Hypothalamus (tissue), 51 donors: ENCODE results near the gene PIK3C2G.

Source experiments
- DNase-seq, 51 donors: peaks; one replicate each; lab custom pipeline; 2025; lab: John Stamatoyannopoulos, UW

The PIK3C2G gene

DNA sequence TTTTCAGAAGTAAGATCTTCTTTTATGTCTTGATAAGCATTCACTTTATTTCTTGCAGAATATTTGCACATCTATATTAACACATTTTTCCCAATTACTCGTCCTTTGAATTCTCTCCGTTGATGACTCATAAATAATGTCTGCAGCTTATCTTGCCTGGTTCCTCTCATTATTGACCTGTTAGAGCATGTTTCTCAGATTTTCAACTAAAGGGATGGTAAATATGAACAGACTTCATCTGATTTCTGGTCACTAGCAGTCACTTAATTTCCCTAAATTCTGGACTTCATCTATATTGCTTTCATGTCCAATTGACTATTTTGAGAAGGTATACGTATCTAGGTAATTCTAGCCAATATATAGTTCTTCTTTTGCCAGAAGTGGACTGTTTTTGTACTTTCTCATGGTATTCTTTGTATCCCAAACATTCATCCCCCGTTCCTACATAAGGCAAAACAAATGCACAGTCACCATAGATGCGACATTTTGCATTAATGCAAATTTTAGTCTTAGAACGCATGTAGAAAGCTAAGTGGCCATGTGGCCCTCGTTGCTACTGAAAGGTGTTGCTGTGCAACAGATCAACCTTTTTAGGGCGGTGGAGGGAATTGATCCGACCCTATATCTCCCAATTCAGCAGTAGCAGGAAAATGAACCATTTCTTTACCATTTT is 6.2 kb downstream of the PIK3C2G start:
- DNase-seq: no peak

- no peak for DNase-seq
Observed at GRCh38 chr12:18270958-18271460, 9.7 kb downstream of the PIK3C2G start.

- DNase-seq: no peak
Observed at GRCh38 chr12:18275981-18276380, 14.7 kb downstream of the PIK3C2G start.

- DNase-seq: no peak
Observed at GRCh38 chr12:18277196-18277595, 15.9 kb downstream of the PIK3C2G start.

GRCh38 chr12:18280728-18281127 is 19.4 kb downstream of the PIK3C2G start:
- DNase-seq: no peak

DNA sequence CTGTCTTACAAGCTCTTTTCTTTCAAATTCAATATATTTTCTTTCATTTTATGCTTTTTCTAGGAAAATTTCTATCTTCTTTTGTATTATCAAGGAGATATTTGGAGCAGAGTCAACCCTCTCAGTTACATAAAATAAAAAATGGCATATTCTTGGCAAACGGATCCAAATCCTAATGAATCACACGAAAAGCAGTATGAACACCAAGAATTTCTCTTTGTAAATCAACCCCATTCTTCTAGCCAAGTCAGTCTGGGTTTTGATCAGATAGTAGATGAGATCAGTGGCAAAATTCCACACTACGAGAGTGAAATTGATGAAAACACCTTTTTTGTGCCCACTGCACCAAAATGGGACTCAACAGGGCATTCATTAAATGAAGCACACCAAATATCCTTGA is 20.6 kb downstream of the PIK3C2G start:
- DNase-seq: no peak

GRCh38 chr12:18283831-18284230 is 22.5 kb downstream of the PIK3C2G start:
- DNase-seq: no peak

GRCh38 chr12:18284386-18284785 is 23.1 kb downstream of the PIK3C2G start:
- DNase-seq: no peak

- no peak for DNase-seq
Observed at GRCh38 chr12:18285161-18285560, 23.8 kb downstream of the PIK3C2G start.

GRCh38 chr12:18290386-18290785 is 29.1 kb downstream of the PIK3C2G start:
- DNase-seq: no peak

DNA sequence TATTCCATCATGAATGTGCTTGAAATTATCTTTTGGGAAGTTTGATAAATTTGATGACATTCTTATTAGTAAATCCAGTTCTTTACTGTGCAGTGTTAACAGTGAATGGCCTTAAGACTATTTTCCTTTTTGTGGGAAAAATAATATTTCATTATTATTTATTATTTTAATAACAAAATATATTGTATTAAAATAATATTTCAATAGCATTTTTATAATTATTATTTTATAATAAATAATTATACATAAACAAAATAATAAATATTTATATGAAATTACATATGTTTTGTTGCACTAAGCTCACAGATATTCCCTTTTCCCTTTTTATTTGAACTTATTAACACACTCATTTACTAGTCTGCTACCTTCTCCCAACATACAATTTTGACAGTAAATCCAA is 33.6 kb downstream of the PIK3C2G start:
- no peak for DNase-seq

DNA sequence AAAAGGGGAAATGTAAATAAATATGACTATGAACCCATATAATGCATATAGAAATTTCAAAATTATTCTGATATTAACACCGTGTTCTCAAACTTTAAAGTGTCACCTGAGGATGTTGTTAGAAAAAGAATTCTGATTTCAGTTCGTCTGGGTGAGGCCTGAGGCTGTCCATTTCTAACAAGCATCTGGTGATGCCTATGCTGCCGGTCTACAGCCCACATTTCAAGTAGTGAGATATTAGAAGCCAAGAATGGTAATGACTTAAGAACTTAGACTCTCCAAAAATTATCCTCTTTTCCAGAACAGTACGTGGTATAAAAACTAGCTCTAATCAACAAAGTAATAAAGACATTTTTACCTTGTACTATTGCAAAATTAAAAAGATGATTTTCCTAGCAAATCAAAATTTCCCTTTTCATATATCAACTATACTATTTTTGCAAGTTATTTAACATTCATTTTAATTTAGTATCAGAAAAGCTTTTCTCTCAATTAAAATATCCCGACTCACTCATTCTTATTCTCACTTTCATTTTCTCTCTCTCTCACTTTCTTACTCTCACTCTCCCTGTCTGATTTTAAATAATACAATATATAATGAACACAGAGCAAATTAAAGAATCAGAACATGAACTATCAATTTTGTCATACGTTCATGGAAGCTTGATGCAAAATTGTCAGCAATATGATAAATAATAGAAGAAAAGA is 35.0 kb downstream of the PIK3C2G start:
- DNase-seq: no peak

DNA sequence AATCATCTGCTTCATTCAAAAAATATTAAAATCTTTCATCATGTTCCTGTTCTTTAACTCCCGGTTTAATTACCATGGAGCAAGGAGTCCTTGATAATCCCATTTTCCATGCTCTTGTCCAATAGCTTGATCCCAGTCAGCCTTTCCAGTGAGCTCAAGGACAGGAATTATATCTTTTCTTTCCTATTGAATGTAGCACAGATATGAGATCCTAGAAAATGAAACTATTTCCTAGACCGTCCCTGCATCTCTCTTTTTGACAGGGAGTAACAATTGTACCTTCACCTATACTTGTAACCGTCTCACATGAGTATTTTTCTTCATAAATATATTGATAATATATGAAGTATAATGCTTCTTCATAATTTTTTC is 35.6 kb downstream of the PIK3C2G start:
- DNase-seq: no peak

GRCh38 chr12:18297902-18298301 is 36.6 kb downstream of the PIK3C2G start:
- DNase-seq: no peak

GRCh38 chr12:18302809-18303430 is 41.6 kb downstream of the PIK3C2G start:
- DNase-seq: no peak

DNA sequence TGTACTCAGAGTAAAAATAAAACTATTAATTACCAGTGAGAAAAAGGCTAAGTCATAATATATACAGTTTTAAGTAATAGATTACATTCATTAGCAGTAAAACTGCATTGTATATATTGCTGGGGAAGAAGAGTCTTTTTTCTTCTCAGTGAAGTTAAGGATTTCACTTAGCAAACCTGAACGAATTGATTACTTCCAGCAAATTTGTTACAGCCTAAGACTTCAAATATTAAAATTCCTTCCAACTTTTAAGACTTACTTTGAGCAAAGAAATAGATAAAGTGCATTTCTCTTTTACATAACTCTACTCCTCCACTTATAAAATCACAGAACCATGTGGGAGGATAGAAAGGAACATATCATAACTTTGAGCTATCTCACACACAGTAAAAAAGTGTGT is 43.3 kb downstream of the PIK3C2G start:
- DNase-seq: no peak

DNA sequence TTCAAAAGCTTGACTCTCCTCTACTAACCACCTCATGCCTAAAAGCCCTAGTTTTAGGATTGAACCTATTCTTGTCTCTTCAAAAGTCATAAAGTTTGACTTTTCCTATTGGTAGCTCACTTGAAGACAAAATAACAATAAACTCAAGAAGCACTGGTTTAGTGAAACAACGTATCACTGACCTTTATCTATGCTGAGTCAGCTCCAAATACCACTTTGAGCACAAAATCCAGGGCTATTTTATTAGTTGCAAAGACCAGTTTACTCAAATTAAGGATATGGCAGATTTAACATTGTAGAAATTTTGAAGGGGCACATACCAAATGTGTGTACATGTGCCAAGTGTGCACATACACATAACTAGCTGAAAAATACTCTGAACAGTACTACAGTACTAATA is 45.0 kb downstream of the PIK3C2G start:
- no peak for DNase-seq

DNA sequence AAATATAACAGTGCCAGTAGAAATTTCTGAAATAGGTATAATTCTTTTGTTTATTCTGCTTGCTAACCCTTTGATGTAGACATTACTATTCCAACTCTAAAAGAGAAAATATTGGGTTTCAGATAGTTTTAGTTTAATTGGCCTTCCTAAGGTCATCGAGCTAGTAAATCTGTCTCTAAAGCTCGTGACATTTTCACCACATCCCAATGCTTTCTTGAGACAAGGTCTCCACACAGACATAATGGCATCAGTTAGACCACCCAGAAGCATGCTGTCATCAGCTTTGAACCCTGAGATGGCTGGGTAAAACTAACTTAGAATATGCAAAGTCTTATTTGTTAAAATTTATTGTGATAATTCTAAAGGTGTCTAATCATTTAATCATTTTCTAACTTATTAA is 52.0 kb downstream of the PIK3C2G start:
- DNase-seq: no peak

GRCh38 chr12:18320036-18320617 is 58.8 kb downstream of the PIK3C2G start:
- no peak for DNase-seq

DNA sequence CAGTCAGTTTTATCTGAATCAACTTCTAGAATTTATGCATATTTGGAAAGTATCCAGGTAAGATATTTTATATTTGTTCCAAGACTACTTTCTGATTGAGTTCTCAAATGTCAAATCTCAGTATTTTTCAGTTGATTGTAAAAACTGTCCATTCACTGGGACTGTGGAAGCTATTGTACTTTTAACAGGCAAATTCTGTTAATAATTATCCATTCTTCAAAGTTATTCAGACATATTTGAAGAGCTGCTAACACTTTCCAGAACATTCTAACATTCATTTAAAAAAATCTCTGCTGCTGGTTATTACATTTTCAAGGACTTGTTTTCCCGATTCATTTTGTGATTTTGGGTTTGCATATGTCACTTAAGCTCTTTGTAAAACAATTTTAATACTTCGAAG is 59.7 kb downstream of the PIK3C2G start:
- DNase-seq: no peak

DNA sequence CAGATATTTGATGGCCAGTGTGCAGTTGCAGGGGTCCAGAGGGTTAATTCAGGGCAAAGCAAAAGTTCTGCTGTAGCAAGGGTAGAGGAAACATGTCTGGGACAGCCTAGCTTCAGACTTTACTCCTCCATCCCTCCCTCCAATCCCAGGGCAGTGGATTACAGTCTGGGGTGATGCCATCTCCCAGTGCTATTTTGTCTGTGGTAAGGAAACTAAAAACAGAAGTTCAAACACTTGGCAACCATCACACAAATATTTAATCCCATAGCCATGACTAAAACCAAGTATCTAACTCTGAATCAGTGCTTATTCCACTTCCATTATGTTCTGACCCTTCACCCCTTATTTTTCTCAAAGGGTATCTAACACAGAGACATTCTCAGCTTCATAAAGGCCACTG is 61.8 kb downstream of the PIK3C2G start:
- DNase-seq: no peak

GRCh38 chr12:18327036-18327435 is 65.7 kb downstream of the PIK3C2G start:
- no peak for DNase-seq
